ENCODE measurements around the gene DTD1.

DTD1 gene

GRCh38 chr20:18665135-18665534, 77.3 kb downstream of the DTD1 start:
- DNase-seq: no peak

GRCh38 chr20:18666803-18667415, 79.1 kb downstream of the DTD1 start:
- DNase-seq: no peak

- DNase-seq: no peak
Observed at GRCh38 chr20:18669241-18670019, 81.6 kb downstream of the DTD1 start.

GRCh38 chr20:18671203-18671710, 83.4 kb downstream of the DTD1 start:
- DNase-seq: no peak

GRCh38 chr20:18672834-18673233, 85.0 kb downstream of the DTD1 start:
- no peak for DNase-seq

GRCh38 chr20:18676396-18676795, 88.5 kb downstream of the DTD1 start:
- DNase-seq: no peak

- DNase-seq: no peak
Observed at GRCh38 chr20:18677126-18677525, 89.3 kb downstream of the DTD1 start.

GRCh38 chr20:18678549-18679419, 90.9 kb downstream of the DTD1 start:
- no peak for DNase-seq

GRCh38 chr20:18683839-18684238, 96.0 kb downstream of the DTD1 start:
- DNase-seq: no peak

GRCh38 chr20:18684775-18685174, 96.9 kb downstream of the DTD1 start:
- DNase-seq: no peak

GRCh38 chr20:18685406-18685805, 97.6 kb downstream of the DTD1 start:
- DNase-seq: no peak

GRCh38 chr20:18686696-18687095, 98.8 kb downstream of the DTD1 start:
- DNase-seq: no peak

- DNase-seq: no peak
Observed at GRCh38 chr20:18688676-18689075, 100.8 kb downstream of the DTD1 start.

- DNase-seq: no peak
Observed at GRCh38 chr20:18689557-18689956, 101.7 kb downstream of the DTD1 start.

- DNase-seq: no peak
Observed at GRCh38 chr20:18692447-18692846, 104.6 kb downstream of the DTD1 start.

GRCh38 chr20:18694071-18694470, 106.2 kb downstream of the DTD1 start:
- DNase-seq: no peak

- no peak for DNase-seq
Observed at GRCh38 chr20:18695175-18695574, 107.3 kb downstream of the DTD1 start.

- no peak for DNase-seq
Observed at GRCh38 chr20:18698735-18699380, 111.0 kb downstream of the DTD1 start.

GRCh38 chr20:18701969-18702368, 114.1 kb downstream of the DTD1 start:
- no peak for DNase-seq

GRCh38 chr20:18702736-18703135, 114.9 kb downstream of the DTD1 start:
- no peak for DNase-seq

GRCh38 chr20:18705490-18705889, 117.6 kb downstream of the DTD1 start:
- no peak for DNase-seq

GRCh38 chr20:18705910-18706309, 118.1 kb downstream of the DTD1 start:
- DNase-seq: no peak

GRCh38 chr20:18712131-18712530, 124.3 kb downstream of the DTD1 start:
- no peak for DNase-seq
